ENCODE results near the gene UBL4B.

Gene UBL4B

GRCh38 chr1:110085671-110086070 lies 26.6 kb upstream of the UBL4B start:
- no peak for DNase-seq (ENCODE audit: low read depth)

GRCh38 chr1:110086961-110087360 lies 25.3 kb upstream of the UBL4B start:
- no peak for DNase-seq (ENCODE audit: low read depth)

- no peak for DNase-seq (ENCODE audit: low read depth)
Measured at GRCh38 chr1:110087812-110088738, 24.2 kb upstream of the UBL4B start.

- no peak for DNase-seq (ENCODE audit: low read depth)
Measured at GRCh38 chr1:110088739-110089316, 23.4 kb upstream of the UBL4B start.

GRCh38 chr1:110089561-110090275 lies 22.5 kb upstream of the UBL4B start:
- DNase-seq (ENCODE audit: low read depth) = no peak

- no peak for DNase-seq (ENCODE audit: low read depth)
Measured at GRCh38 chr1:110091381-110091780, 20.9 kb upstream of the UBL4B start.

GRCh38 chr1:110091791-110092190 lies 20.5 kb upstream of the UBL4B start:
- no peak for DNase-seq (ENCODE audit: low read depth)

- DNase-seq (ENCODE audit: low read depth) = no peak
Measured at GRCh38 chr1:110092991-110093390, 19.3 kb upstream of the UBL4B start.

GRCh38 chr1:110094931-110095654 lies 17.1 kb upstream of the UBL4B start:
- DNase-seq (ENCODE audit: low read depth) = no peak

- DNase-seq (ENCODE audit: low read depth) = no peak
Measured at GRCh38 chr1:110097507-110098221, 14.6 kb upstream of the UBL4B start.

GRCh38 chr1:110098222-110099026 lies 13.8 kb upstream of the UBL4B start:
- DNase-seq (ENCODE audit: low read depth) = no peak

GRCh38 chr1:110100335-110100734 lies 11.9 kb upstream of the UBL4B start:
- no peak for DNase-seq (ENCODE audit: low read depth)

GRCh38 chr1:110102081-110102480 lies 10.2 kb upstream of the UBL4B start:
- no peak for DNase-seq (ENCODE audit: low read depth)

- no peak for DNase-seq (ENCODE audit: low read depth)
Measured at GRCh38 chr1:110106013-110106941, 6.0 kb upstream of the UBL4B start.

GRCh38 chr1:110107867-110108469 lies 4.3 kb upstream of the UBL4B start:
- no peak for DNase-seq (ENCODE audit: low read depth)

GRCh38 chr1:110111081-110111480 lies 1.2 kb upstream of the UBL4B start:
- no peak for DNase-seq (ENCODE audit: low read depth)

GRCh38 chr1:110112656-110113055 lies 413 bp downstream of the UBL4B start:
- no peak for DNase-seq (ENCODE audit: low read depth)

- DNase-seq (ENCODE audit: low read depth) = no peak
Measured at GRCh38 chr1:110113551-110113950, 1.3 kb downstream of the UBL4B start.

GRCh38 chr1:110114173-110114572 lies 1.9 kb downstream of the UBL4B start:
- no peak for DNase-seq (ENCODE audit: low read depth)
